ENCODE data around the gene CELA2B.

DNA sequence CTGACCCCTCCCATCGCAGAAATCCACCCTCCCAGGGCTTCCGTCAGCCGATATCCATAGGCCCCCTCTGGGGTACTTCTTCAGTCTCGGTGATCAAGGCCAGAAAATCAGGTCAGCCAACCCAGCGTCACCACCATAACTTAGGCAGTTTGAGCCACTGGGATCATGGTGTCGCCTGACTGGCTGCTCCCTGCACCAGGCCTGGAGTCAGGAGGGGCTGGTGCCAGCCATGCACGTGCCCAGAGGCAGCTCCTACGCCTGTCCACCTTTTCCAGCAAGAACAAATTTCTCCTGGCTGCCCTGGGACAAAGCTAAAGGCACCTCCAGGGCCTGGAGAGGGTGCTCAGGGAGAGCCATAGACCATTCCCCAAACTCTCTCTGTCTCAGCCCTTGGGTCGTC is 42.4 kb upstream of the CELA2B start:
- TF ChIP-seq, protein P1, sequence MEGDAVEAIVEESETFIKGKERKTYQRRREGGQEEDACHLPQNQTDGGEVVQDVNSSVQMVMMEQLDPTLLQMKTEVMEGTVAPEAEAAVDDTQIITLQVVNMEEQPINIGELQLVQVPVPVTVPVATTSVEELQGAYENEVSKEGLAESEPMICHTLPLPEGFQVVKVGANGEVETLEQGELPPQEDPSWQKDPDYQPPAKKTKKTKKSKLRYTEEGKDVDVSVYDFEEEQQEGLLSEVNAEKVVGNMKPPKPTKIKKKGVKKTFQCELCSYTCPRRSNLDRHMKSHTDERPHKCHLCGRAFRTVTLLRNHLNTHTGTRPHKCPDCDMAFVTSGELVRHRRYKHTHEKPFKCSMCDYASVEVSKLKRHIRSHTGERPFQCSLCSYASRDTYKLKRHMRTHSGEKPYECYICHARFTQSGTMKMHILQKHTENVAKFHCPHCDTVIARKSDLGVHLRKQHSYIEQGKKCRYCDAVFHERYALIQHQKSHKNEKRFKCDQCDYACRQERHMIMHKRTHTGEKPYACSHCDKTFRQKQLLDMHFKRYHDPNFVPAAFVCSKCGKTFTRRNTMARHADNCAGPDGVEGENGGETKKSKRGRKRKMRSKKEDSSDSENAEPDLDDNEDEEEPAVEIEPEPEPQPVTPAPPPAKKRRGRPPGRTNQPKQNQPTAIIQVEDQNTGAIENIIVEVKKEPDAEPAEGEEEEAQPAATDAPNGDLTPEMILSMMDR (IDR thresholded peaks at IDR 0.05) = no peak
- no peak for TF ChIP-seq POLR2A (IDR thresholded peaks at IDR 0.05)
